Activated CD4-positive, alpha-beta T cell treated with anti-CD3 and anti-CD28 coated beads, Interleukin-2, amount 50 U/mL, for 4 hours (primary cell): Measurements from ENCODE around the gene THRB.
"Not testable (repeated sequence)": the region's sequence is repeated elsewhere in the genome, so short reads cannot be mapped to it uniquely, and the experiment has no call there.

Source experiments
- DNase-seq, 2 experiments: peaks; one replicate each; pipeline ENCODE4 v3.0.0-alpha.2; 2020

Gene THRB

DNA sequence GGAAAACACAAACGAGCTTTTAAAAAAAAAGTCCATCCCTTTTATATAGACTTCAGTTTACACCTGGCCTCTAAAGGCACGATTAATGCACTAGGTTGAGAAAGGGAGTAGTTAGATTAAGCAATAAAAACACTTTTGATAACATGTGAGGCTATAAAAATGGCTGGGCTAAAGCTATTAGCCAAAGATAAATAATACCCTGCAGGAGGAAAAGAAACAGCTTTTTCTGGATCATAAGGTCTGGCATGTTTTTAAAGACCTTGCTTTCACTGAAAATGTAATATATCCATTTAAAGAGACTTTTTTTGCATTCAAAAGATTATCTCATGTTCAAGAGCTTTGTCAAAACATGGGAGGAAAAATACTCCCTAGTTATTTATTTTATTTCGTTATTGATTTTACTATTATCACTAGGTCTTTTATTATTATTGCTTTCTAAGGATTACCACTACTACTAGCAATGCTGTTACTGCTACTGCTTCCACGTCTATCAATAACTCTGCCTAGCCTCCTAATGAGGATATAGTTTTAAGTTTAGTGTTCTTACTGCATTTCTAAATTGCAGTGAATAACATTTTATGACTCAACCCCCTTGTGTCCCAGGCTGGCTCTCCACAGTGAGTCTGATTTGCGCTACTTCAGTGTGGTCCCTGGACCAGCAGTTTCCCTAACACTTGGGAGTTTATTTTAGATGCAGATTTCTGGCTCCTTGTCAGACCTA is 93.4 kb downstream of the THRB start:
- no peak for DNase-seq

- DNase-seq, result no peak
Observed at GRCh38 chr3:24400450-24400849, 94.2 kb downstream of the THRB start.

GRCh38 chr3:24400015-24400414 is 94.6 kb downstream of the THRB start:
- no peak for DNase-seq

- DNase-seq, result no peak
Observed at GRCh38 chr3:24399614-24400013, 95.0 kb downstream of the THRB start.

DNA sequence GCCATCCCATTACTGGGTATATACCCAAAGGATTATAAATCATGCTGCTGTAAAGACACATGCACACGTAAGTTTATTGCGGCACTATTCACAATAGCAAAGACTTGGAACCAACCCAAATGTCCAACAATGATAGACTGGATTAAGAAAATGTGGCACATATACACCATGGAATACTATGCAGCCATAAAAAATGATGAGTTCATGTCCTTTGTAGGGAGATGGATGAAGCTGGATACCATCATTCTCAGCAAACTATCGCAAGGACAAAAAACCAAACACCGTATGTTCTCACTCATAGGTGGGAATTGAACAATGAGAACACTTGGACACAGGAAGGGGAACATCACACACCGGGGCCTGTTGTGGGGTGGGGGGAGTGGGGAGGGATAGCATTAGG is 95.9 kb downstream of the THRB start:
- DNase-seq, result not testable (repeated sequence)

GRCh38 chr3:24396338-24396737 is 98.3 kb downstream of the THRB start:
- DNase-seq, result no peak

DNA sequence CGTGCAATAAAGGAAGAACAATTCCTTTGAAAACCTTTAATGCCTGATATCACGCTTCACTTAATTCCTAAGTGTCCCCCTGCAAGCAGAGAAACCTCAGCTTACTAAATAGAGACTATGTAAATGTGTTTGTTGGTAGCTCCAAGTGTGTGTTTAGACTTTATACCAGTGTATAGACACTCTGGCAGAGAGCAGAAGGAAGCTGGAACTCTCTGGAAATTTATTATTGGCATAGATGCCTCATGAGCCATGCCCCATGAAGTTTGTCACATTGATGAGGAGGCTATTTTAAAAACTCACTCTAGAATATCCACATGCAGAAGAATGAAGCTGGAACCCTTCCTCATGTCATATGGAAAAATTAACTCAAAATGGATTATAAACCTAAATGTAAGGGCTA is 99.9 kb downstream of the THRB start:
- no peak for DNase-seq

DNA sequence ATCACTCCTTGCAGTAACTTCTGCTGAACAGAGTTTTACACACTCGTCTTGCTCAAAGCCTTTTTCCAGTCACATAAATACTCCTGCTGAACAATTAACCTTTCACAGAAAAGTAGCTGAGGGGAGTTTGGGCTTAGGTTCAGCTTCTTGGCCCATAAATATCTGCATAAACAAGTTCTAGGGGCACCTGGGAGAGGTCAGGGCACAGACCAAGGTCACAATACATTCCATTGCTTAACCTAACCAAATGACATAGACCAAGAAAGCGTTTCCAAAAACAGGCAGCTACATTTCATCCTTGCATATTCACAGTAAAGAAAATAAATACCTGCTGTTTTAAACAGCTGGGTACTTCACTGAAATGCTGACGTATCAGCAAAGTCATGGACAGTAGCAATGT is 101.3 kb downstream of the THRB start:
- DNase-seq, result no peak

- DNase-seq, result no peak
Observed at GRCh38 chr3:24390169-24391130, 104.2 kb downstream of the THRB start.

DNA sequence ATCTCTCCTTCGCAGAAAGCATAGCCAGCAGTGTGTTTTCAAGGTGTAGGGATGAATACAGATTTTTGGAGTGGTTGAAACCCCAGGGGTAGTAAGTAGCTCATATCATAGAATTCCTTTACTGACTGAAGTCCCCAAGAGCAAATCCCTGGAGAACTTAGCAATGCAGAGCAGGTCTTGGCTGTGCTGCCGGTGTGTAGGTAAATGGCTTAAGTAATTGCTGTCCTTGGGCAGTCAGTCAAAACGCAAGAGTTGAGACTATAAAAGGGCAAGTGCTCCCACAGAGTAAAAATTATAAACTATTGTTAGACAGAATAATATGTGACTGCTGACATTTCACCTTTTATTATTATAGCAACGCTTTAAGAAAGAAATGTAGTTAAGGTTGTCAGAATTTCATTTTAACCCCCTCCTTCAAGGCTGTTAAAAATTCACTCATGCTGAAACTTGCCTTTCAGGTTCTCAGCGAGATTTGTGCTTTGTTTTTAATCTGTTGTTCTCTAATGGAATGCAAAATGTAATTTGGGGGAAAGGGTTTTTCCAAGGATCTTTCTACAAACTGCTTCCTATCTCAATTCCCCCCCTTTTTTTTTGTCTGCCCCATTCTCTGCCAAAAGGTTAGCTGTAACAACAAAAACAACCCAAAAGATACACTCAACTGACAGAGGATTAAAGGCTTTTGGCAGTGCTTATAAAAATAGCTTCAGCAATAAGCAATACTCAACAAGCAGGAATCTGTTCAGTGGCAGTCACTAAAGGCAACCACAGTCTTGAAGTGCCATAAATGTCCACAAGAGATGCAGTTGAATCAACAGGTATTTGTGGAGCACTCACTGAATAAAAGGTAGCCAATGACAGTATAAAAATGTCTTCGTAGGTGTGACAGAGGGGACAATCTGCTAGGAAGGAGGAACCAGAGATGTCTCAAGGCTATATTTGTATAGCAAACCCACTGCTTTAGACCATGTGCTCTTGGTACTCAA is 105.3 kb downstream of the THRB start:
- no peak for DNase-seq

GRCh38 chr3:24388611-24389010 is 106.0 kb downstream of the THRB start:
- no peak for DNase-seq

GRCh38 chr3:24388159-24388558 is 106.5 kb downstream of the THRB start:
- DNase-seq, result no peak

DNA sequence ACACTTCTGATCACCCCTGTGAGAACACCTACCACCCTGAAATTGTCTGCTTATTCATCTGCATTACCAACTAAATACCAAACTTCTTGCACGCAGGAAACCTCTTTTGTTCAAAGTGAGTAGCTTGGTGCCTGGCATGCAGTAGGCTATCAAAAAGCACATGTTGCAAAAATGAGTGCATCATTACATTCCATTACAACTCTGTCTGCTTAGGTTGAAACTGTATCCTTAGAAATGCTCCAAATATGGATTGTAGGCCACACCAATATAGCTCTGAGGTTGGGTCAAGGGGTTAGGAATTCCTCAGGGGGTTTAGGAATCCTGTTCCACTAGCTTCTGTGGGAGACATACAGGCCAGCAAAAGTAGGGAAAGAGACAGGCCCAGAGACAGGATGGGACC is 107.2 kb downstream of the THRB start:
- DNase-seq, result no peak

DNA sequence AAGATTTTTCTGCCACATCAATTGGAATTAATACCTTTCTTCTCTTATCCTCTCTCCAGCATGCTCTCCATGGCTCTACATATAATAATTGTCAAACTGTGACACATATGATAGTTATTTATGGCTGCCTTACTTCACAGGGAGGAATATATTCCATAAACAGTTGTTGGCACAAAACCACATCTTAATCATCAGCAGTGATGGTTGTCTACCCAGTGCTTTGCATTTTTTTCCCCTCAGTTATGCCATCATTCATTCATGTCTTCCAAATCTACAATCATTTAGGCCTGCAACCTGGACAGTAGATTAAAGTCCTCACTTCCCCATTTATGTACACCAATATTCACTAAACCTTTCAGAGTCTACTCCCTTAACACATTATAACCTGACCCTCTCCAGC is 107.7 kb downstream of the THRB start:
- DNase-seq, result no peak

DNA sequence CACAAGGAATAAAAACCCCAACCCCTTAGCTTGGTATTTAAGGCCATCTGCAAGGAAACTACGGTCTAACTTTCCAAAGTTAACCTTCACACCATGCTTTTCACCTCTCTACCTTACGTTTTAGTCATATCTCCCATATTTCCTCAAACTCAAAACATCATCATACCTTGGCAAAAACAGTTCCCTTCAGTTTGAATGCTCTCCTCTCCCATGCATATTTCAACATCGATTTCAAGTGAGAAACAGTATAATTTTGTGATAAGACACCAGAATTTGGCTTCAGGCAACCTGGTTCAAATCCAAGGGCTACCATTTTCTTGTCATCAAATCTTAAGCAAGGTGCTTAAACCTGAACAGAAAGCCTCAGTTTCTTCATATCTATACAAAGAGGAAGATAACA is 108.2 kb downstream of the THRB start:
- DNase-seq, result no peak

GRCh38 chr3:24385012-24385615 is 109.5 kb downstream of the THRB start:
- DNase-seq, result no peak

DNA sequence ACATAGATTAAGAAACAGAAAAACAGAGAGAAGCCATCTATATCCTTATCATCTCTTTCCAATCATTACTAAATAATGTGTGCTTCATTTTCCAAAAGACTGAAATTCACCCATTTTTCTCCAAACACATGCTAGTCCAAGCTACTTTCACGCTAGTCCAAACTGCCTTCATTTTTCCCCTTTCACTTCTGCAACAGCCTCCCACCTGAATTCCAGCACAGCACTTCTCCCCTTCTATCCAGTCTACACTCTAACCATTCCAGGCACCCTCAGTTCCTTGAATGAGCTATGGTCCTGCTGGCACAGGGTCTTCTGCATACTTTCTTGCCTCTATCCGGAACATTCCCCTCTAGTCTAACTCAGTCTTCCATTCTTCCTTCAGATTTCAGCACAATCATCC is 112.0 kb downstream of the THRB start:
- no peak for DNase-seq

GRCh38 chr3:24379936-24380335 is 114.7 kb downstream of the THRB start:
- no peak for DNase-seq

- no peak for DNase-seq
Observed at GRCh38 chr3:24378313-24378712, 116.3 kb downstream of the THRB start.

DNA sequence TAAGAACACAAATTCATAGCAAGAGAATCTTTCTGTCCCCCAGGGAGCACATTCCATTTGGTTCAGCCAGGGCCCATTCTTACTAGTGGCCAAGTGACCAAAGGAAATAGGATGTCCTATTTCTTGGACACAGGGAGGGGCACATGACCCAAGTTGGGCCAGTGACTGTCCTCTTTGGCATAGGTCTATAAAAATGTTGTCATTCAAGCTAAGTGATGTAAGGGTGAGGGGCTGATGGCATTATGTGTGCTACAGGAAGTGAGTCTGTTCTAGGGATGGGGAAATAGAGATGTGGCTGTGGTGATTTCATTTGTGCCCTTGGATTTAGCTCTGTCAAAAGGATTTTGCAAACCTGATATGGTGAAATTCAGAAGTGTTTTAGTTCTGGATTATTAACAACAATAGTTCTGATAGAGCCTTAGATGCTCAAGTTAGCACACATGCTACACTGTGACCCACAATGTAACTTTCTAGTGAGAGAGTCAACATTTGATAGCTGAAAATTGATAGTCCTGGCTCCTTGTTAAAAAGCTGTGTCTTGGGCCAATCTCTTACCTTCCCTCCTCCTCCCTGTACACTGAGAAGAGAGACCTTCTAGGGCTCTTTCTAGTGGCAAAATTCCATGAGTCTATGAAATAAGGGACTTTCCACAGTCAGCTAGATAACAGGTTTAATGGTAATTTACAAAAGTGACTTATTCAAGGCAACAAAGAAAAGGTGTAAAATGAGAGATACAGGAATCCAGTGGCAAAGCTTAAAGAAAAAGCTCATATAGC is 117.2 kb downstream of the THRB start:
- DNase-seq, result no peak

DNA sequence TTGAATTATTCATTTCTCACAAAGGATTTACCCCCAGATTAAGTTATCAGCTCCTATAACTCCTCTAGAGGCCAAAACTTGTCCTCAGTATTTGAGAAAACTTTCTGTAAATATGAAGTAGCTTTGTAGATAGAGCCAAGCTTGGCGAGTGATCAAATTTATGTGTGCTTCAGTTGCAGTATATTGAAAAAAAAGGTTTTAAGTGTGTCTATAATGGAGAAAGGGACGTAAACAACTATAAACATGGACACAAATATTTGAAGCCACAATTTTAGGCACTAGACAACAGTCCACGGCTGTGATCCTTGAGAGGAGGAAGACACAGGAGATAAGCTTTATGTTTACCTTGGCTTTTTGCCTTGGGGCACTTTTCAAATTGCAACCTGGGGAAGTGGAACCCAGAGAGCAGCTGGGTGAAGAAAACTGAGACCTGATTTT is 118.7 kb downstream of the THRB start:
- DNase-seq, result no peak

- no peak for DNase-seq
Observed at GRCh38 chr3:24374801-24375200, 119.8 kb downstream of the THRB start.
